Kidney epithelial cell (primary cell): ENCODE results near the gene CDK18. TPM values are rescaled to one million over a fixed set of nuclear protein-coding genes. Genes with fewer than 3 reads are reported as not detected.

ENCODE experiments used
- DNase-seq: peaks from one replicate; pipeline ENCODE4 v3.0.0-alpha.2; 2010; ENCODE audit warnings: low read depth
- H3K27me3 ChIP-seq: 2 replicates; pipeline ENCODE4 v1.6.0; 2011; ENCODE audit warnings: low read length; ENCODE audit not compliant: control insufficient read depth, insufficient read depth
- H3K36me3 ChIP-seq: 2 replicates; pipeline ENCODE4 v1.5.1; 2011; ENCODE audit warnings: low read length; ENCODE audit not compliant: control insufficient read depth, insufficient read depth
- H3K4me3 ChIP-seq: 2 replicates; pipeline ENCODE4 v1.5.1; 2011; ENCODE audit warnings: low read depth, mild to moderate bottlenecking, control low read depth, low read length
- CTCF ChIP-seq: IDR thresholded peaks from 2 replicates; pipeline ENCODE4 v1.5.1; 2011; ENCODE audit warnings: mild to moderate bottlenecking, moderate library complexity, low read length, control low read depth, inconsistent platforms; ENCODE audit not compliant: insufficient read depth, poor library complexity, severe bottlenecking
- total RNA-seq: library from RNA; depleted of rRNA; stranded (reverse); fragments of >200 nt; gene quantifications from 2 replicates; pipeline ENCODE4 v1.2.3, GENCODE V29; 2015

Gene CDK18
- total RNA-seq, 1 donor from 2014 or later, result 12.1 TPM

GRCh38 chr1:205528887-205529825, 24.7 kb downstream of the CDK18 start:
- TF ChIP-seq CTCF, result peak; percentile 93
- Histone ChIP-seq H3K4me3 (peak overlapping the region; percentile 20), H3K36me3 (no peaks in the 10 kb centered on the region), H3K27me3 (peaks cover 4% of the 10 kb centered on the region)
- no peak for DNase-seq

GRCh38 chr1:205530116-205530515, 25.6 kb downstream of the CDK18 start:
- Histone ChIP-seq H3K4me3 (no peak overlapping the region), H3K27me3 (peaks cover 4% of the 10 kb centered on the region), H3K36me3 (no peaks in the 10 kb centered on the region)
- DNase-seq, result no peak
- no peak for TF ChIP-seq CTCF

GRCh38 chr1:205531191-205532025, 26.9 kb downstream of the CDK18 start:
- no peak for DNase-seq
- H3K4me3 ChIP-seq, result no peak overlapping the region
- H3K27me3 ChIP-seq, result peaks cover 2% of the 10 kb centered on the region
- no peak for TF ChIP-seq CTCF
- H3K36me3 ChIP-seq, result no peaks in the 10 kb centered on the region

GRCh38 chr1:205532026-205532898, 27.8 kb downstream of the CDK18 start:
- no peak overlapping the region for H3K4me3 ChIP-seq
- no peak for DNase-seq
- H3K27me3 ChIP-seq, result peaks cover 2% of the 10 kb centered on the region
- TF ChIP-seq CTCF, result no peak
- no peaks in the 10 kb centered on the region for H3K36me3 ChIP-seq

- TF ChIP-seq CTCF, result no peak
- H3K36me3 ChIP-seq, result no peaks in the 10 kb centered on the region
- no peak for DNase-seq
- no peak overlapping the region for H3K4me3 ChIP-seq
- peaks cover 2% of the 10 kb centered on the region for H3K27me3 ChIP-seq
These were observed 28.7 kb downstream of the CDK18 start for GRCh38 chr1:205532996-205533735.
